Osteoblast (primary cell): ENCODE data around the gene ANKS4B. TPM values are rescaled to one million over a fixed set of nuclear protein-coding genes. Genes with fewer than 3 reads are reported as not detected.

Experiments used
- DNase-seq: peaks from one replicate; pipeline ENCODE4 v3.0.0; 2011; ENCODE audit warnings: low spot score, mixed read lengths; ENCODE audit not compliant: insufficient read length; ENCODE audit errors: missing footprints
- H2AFZ ChIP-seq: 2 replicates; pipeline ENCODE4 v1.6.0; 2011; ENCODE audit warnings: mild to moderate bottlenecking, low read length
- H3K27ac ChIP-seq: 2 replicates; pipeline ENCODE4 v1.5.1; 2011; ENCODE audit warnings: mild to moderate bottlenecking, low read depth, low read length, moderate library complexity
- H3K27me3 ChIP-seq: 2 replicates; pipeline ENCODE4 v1.6.0; 2012; ENCODE audit warnings: mild to moderate bottlenecking, control low read depth, inconsistent platforms, low read length, moderate library complexity; ENCODE audit not compliant: insufficient read depth
- H3K36me3 ChIP-seq: 2 replicates; pipeline ENCODE4 v1.5.1; 2011; ENCODE audit warnings: mild to moderate bottlenecking, low read length, control low read depth, moderate library complexity; ENCODE audit not compliant: insufficient read depth
- H3K4me1 ChIP-seq: 2 replicates; pipeline ENCODE4 v1.5.1; 2011; ENCODE audit warnings: mild to moderate bottlenecking, low read length, control low read depth, moderate library complexity; ENCODE audit not compliant: insufficient read depth
- H3K4me2 ChIP-seq: 2 replicates; pipeline ENCODE4 v1.6.0; 2011; ENCODE audit warnings: mild to moderate bottlenecking, low read length; ENCODE audit not compliant: insufficient read depth
- H3K4me3 ChIP-seq: fragments of 200-600 bp; sonication (generic); 3 replicates; pipeline ENCODE4 v1.5.1; 2012; ENCODE audit warnings: mild to moderate bottlenecking, low read length, inconsistent platforms; ENCODE audit not compliant: insufficient read depth
- H3K79me2 ChIP-seq: 2 replicates; pipeline ENCODE4 v1.6.0; 2012; ENCODE audit warnings: mild to moderate bottlenecking, low read length, control low read depth, inconsistent platforms; ENCODE audit not compliant: insufficient read depth
- H3K9me3 ChIP-seq: 2 replicates; pipeline ENCODE4 v1.5.1; 2011; ENCODE audit warnings: low read depth, low read length, control low read depth
- H4K20me1 ChIP-seq: 2 replicates; pipeline ENCODE4 v1.6.0; 2012; ENCODE audit warnings: mild to moderate bottlenecking, low read length, control low read depth; ENCODE audit not compliant: insufficient read depth
- total RNA-seq: library from RNA; depleted of rRNA; stranded (reverse); fragments of >200 nt; gene quantifications from 2 replicates; pipeline ENCODE4 v1.2.3, GENCODE V29; 2012
- TF ChIP-seq, protein P1 (sequence below): IDR thresholded peaks from 2 replicates; pipeline ENCODE4 v1.5.1; 2011; ENCODE audit warnings: mild to moderate bottlenecking, low read depth, low read length, moderate library complexity; ENCODE audit errors: extremely low read depth

Gene ANKS4B
- total RNA-seq, 1 donor, result not detected

- Histone ChIP-seq H3K9me3 (no peaks in the 10 kb centered on the region), H3K4me3 (no peak overlapping the region), H4K20me1 (no peaks in the 10 kb centered on the region), H3K27me3 (peaks cover 59% of the 10 kb centered on the region), H3K4me1 (peaks cover 4% of the 10 kb centered on the region), H2AFZ (no peak overlapping the region), H3K27ac (no peak overlapping the region), H3K36me3 (no peaks in the 10 kb centered on the region), H3K79me2 (no peaks in the 10 kb centered on the region), H3K4me2 (no peak overlapping the region)
- DNase-seq, result no peak
- TF ChIP-seq, protein P1, sequence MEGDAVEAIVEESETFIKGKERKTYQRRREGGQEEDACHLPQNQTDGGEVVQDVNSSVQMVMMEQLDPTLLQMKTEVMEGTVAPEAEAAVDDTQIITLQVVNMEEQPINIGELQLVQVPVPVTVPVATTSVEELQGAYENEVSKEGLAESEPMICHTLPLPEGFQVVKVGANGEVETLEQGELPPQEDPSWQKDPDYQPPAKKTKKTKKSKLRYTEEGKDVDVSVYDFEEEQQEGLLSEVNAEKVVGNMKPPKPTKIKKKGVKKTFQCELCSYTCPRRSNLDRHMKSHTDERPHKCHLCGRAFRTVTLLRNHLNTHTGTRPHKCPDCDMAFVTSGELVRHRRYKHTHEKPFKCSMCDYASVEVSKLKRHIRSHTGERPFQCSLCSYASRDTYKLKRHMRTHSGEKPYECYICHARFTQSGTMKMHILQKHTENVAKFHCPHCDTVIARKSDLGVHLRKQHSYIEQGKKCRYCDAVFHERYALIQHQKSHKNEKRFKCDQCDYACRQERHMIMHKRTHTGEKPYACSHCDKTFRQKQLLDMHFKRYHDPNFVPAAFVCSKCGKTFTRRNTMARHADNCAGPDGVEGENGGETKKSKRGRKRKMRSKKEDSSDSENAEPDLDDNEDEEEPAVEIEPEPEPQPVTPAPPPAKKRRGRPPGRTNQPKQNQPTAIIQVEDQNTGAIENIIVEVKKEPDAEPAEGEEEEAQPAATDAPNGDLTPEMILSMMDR, result no peak
Observed at GRCh38 chr16:21276090-21276489, 42.6 kb downstream of the ANKS4B start.

DNA sequence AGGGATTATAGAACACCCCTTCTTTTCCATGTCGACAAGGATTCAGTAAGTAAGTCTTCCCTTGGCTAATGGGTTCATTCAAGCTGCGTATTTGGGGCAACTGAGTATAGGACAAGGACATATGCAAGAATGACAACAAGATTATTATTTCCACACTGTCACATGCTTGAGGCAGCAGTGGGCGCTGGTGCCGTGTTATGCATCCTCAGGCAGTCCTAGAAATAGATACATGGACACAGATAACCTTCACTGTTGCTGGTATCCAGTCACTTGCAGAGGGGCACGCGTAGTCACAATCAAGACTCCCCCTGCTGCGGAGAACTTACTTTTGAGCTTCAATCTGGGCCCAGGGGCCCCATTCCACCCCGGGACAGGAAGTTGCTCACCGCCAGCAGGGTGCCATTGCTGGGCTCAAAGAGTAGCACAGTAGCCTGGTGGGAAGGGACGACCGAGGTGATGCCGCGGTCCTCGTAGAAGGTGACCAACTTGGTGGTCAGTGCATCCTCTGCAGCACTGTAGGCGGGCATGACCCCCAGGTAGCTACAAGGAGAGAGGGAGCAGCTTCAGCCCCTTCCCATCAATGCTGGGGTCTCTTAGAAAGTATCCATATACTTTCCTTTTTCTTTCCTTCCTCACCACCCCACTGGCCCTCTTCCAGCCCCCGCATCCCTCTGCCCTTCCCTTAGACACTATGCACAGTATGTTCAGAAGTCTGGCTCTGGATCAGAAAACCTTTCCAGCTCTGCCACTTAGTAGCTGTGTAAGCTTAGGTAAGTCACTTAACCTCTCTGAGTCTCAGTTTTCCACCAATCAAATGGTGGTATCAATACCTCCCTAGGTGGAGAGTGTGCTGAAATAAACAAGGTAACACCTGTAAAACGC is 43.8 kb downstream of the ANKS4B start:
- peak overlapping the region; percentile 93 for H2AFZ ChIP-seq
- H3K27ac ChIP-seq, result no peak overlapping the region
- H3K9me3 ChIP-seq, result no peaks in the 10 kb centered on the region
- H3K4me2 ChIP-seq, result peak overlapping the region; percentile 81
- H3K79me2 ChIP-seq, result no peaks in the 10 kb centered on the region
- no peaks in the 10 kb centered on the region for H4K20me1 ChIP-seq
- peak; percentile 46 for DNase-seq
- H3K4me3 ChIP-seq, result peak overlapping the region; percentile 67
- H3K4me1 ChIP-seq, result peaks cover 4% of the 10 kb centered on the region
- H3K36me3 ChIP-seq, result no peaks in the 10 kb centered on the region
- TF ChIP-seq, protein P1, result no peak
- H3K27me3 ChIP-seq, result peaks cover 69% of the 10 kb centered on the region

DNA sequence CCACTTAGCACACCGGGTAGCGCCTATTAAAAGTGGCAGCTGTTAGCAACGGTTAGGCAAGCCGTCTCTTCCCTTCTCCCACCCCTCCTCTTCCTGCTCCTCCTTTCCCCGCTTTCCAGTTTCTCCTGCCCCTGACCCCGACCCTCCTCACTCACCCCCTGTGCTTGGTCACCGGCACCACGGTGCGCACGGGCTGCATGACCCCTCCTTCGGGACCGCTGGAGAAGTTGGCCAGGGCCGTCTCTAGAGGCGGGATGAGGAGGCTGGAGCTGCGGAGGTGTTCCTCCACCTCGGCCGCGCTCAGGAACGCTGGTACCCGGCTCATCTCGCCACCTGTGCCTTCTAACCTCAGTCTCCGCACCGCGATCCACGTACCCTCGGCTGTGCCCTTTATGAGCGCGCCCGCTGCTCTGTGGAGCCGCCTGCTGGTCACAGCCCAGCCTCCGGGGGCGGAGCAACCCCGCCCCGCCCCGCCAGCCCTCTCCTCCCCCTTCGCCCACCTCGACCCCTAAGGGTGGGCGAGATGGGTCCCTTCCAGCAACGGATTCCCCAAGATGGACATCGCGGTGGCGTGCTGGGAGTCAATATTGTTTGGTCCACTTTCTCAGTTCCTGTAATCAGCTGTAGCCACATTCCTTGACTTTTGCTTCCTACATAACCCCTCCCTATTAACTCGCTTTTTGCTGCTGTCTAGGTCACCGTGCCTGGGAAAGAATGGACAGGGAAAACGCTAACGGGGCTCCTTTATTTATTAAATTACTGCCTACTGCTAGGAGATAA is 44.6 kb downstream of the ANKS4B start, which contains the start of gene CRYM:
Gene CRYM (minus strand): TSS at position 364 of the 780 bp plus-strand sequence. CDS start 39 bp downstream, at position 325.
- Histone ChIP-seq H3K36me3 (no peaks in the 10 kb centered on the region), H4K20me1 (no peaks in the 10 kb centered on the region), H3K27me3 (peaks cover 74% of the 10 kb centered on the region), H3K4me3 (peak within 1 kb of the TSS; percentile 67), H3K4me1 (peaks cover 4% of the 10 kb centered on the region), H3K9me3 (no peaks in the 10 kb centered on the region), H3K27ac (no peak within 1 kb of the TSS), H2AFZ (peak within 1 kb of the TSS; percentile 93), H3K79me2 (no peaks in the 10 kb centered on the region), H3K4me2 (peak within 1 kb of the TSS; percentile 81)
- TF ChIP-seq, protein P1, result peak; percentile 45
- peak; percentile 93 for DNase-seq

GRCh38 chr16:21279501-21279900 is 46.0 kb downstream of the ANKS4B start:
- Histone ChIP-seq H2AFZ (no peak overlapping the region), H4K20me1 (no peaks in the 10 kb centered on the region), H3K4me3 (no peak overlapping the region), H3K27me3 (peaks cover 79% of the 10 kb centered on the region), H3K4me1 (peaks cover 4% of the 10 kb centered on the region), H3K36me3 (no peaks in the 10 kb centered on the region), H3K9me3 (no peaks in the 10 kb centered on the region), H3K4me2 (no peak overlapping the region), H3K27ac (no peak overlapping the region), H3K79me2 (no peaks in the 10 kb centered on the region)
- TF ChIP-seq, protein P1, result no peak
- no peak for DNase-seq
